Adrenal gland (tissue), 5 donors: ENCODE results near the gene ZFYVE21.

Experiments used
- POLR2A ChIP-seq, 2 donors: fragments of 450-650 bp; IDR thresholded peaks; one replicate each; pipeline ENCODE4 v1.6.1; 2017; ENCODE audit warnings: antibody characterized with exemption in 2 of 2, mild to moderate bottlenecking in 2 of 2, moderate library complexity in 1 of 2
- TF ChIP-seq, protein P1 (sequence below), 6 experiments: fragments of 450-650 bp in 4 of 6; fragments of 200-600 bp in 2 of 6; sonication (generic) in 1 of 6; IDR thresholded peaks; 1 replicate in 5 of 6; 2 replicates in 1 of 6; pipeline versions ENCODE4 v1.5.1 to v1.8.0; 2016 to 2021; ENCODE audit warnings: antibody characterized with exemption in 6 of 6, mild to moderate bottlenecking in 2 of 6, moderate library complexity in 1 of 6
- donor health status: DM: no; HTN: no; CAD: no.

GRCh38 chr14:103731481-103731880, 15.9 kb downstream of the ZFYVE21 start:
- no peak for TF ChIP-seq POLR2A (IDR thresholded peaks at IDR 0.05)
- TF ChIP-seq, protein P1, sequence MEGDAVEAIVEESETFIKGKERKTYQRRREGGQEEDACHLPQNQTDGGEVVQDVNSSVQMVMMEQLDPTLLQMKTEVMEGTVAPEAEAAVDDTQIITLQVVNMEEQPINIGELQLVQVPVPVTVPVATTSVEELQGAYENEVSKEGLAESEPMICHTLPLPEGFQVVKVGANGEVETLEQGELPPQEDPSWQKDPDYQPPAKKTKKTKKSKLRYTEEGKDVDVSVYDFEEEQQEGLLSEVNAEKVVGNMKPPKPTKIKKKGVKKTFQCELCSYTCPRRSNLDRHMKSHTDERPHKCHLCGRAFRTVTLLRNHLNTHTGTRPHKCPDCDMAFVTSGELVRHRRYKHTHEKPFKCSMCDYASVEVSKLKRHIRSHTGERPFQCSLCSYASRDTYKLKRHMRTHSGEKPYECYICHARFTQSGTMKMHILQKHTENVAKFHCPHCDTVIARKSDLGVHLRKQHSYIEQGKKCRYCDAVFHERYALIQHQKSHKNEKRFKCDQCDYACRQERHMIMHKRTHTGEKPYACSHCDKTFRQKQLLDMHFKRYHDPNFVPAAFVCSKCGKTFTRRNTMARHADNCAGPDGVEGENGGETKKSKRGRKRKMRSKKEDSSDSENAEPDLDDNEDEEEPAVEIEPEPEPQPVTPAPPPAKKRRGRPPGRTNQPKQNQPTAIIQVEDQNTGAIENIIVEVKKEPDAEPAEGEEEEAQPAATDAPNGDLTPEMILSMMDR (IDR thresholded peaks at IDR 0.05) = no peak
